Testis (tissue), 3 donors: ENCODE data around the gene POLR3A. TPM values are rescaled to one million over a fixed set of nuclear protein-coding genes. Genes with fewer than 3 reads are reported as not detected.
A peak's percentile ranks its signal among the peaks of the same experiment; 100 is the strongest.

ENCODE experiments used
- DNase-seq: peaks from one replicate; pipeline ENCODE4 v3.0.0-alpha.2; 2019
- H3K27ac ChIP-seq, 2 donors: fragments of 200-600 bp; sonication (generic); one replicate each; pipeline ENCODE4 v1.5.1; 2019
- H3K27me3 ChIP-seq: fragments of 200-600 bp; sonication (generic); one replicate; pipeline ENCODE4 v1.5.1; 2019
- H3K36me3 ChIP-seq: fragments of 200-600 bp; sonication (generic); one replicate; pipeline ENCODE4 v1.5.1; 2017; ENCODE audit warnings: low read depth; ENCODE audit errors: missing control alignments
- H3K4me1 ChIP-seq: fragments of 200-600 bp; sonication (generic); one replicate; pipeline ENCODE4 v1.5.1; 2019
- H3K4me3 ChIP-seq, 2 donors: fragments of 200-600 bp; sonication (generic); one replicate each; pipeline ENCODE4 v1.5.1; 2017 to 2019
- H3K9me3 ChIP-seq: fragments of 200-600 bp; sonication (generic); one replicate; pipeline ENCODE4 v1.5.1; 2017
- POLR2A ChIP-seq: fragments of 450-650 bp; IDR thresholded peaks from one replicate; pipeline ENCODE4 v1.6.1; 2017; ENCODE audit warnings: antibody characterized with exemption, mild to moderate bottlenecking, moderate library complexity
- WGBS, 2 donors: methylation state at CpG; one replicate each; pipeline ENCODE4 v1.1.5; 2018; 5-methylcytosine and 5-hydroxymethylcytosine counted together
- intact Hi-C: fragments of 100-400 bp; cut with DNase I; formaldehyde crosslinking; loops from one replicate; pipeline ENCODE4 v1.15.1; 2023; ENCODE audit warnings: low total_unique reads
- polyA plus RNA-seq: library from polyadenylated mRNA; stranded (reverse); fragments of 350-450 nt; fragmentation: Illumina TruSeq; extraction: RNeasy Lipid Tissue Mini Kit (QIAGEN cat#74804); gene quantifications from one replicate; pipeline ENCODE4 v1.2.3, GENCODE V29; 2014; ENCODE audit warnings: low read depth, low replicate concordance; ENCODE audit not compliant: insufficient read depth
- total RNA-seq, 2 donors: library from RNA; depleted of rRNA; stranded (reverse); fragments of >200 nt; gene quantifications; one replicate each; pipeline ENCODE4 v1.2.3, GENCODE V29; 2016
- TF ChIP-seq, protein P1 (sequence below), 3 experiments: fragments of 450-650 bp in 2 of 3; fragments of 200-600 bp in 1 of 3; sonication (generic) in 1 of 3; IDR thresholded peaks; one replicate each; pipeline ENCODE4 v1.5.1; 2016 to 2019; ENCODE audit warnings: antibody characterized with exemption in 3 of 3, mild to moderate bottlenecking in 2 of 3, moderate library complexity in 1 of 3

The POLR3A gene
- total and polyA plus RNA-seq, 3 donors from 2014 or later, result 16.1 to 23.0 (median 20.9) TPM

DNA sequence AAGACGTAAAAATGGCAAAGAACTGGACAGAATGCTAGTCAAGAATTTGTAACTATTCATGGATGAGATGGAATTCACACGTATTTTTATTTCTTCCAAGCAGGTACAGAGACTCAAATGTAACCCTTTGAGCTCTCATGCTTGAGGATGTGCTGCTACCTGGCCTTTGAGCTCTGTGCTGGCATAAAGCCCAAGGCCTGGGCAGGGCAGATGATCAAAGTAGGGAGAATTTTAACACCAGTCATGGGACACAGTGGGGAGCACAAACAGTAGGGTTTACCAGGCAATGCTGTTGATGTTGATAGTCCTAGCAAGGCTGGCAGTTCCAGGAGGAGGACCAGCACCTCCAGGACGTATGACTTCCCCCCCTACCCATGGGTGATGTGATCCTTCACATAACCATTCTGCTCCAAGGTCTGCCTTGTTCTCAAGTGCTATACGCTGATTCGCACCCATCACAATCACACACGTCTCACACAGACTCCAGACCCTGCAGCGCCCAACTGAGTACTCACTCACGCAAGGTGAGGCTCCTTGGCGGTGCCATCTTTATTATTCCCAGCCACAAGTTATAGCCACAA is 54.1 kb downstream of the POLR3A start:
- Histone ChIP-seq H3K4me1 (peaks cover 14% of the 10 kb centered on the region), H3K36me3 (no peaks in the 10 kb centered on the region), H3K27ac (no peak overlapping the region)

DNA sequence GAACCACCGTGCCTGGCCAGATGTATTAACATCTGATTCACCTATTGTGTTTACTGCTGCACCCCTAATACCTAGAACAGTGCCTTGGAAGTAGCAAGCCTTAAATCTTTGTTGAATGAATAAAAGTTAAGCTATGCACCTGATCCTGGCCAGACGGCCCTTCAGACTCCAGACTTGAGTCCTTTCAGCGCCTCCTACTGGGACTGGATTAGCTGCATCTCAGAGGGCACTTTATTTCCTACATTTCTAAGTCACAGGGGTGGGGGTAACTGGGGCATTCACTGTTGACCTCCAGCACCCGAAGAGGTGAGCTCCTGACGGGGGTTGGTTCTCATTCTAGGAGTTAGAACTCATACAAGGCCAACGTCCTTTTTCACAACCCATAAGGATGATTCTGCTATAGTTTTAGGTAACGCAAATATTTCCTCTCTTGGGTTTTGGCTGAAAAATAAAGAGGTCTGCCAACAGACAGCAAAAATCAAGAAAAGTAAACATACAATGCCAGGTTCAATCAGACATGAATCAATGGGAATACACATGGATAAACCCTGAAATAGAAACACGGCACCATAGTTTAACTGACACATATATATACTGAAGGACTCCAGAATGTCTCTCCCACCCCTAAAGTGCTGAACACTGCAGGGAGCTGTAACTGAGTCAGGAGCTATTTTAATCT is 54.8 kb downstream of the POLR3A start:
- Histone ChIP-seq H3K27me3 (no peaks in the 10 kb centered on the region), H3K9me3 (no peaks in the 10 kb centered on the region), H3K27ac (no peak overlapping the region), H3K4me3 (no peak overlapping the region), H3K4me1 (peaks cover 14% of the 10 kb centered on the region), H3K36me3 (no peaks in the 10 kb centered on the region)
- 79 to 85% methylated on average over 8 of the region's 8 CpGs for WGBS, 2 donors
- peak; percentile 55 for DNase-seq
- TF ChIP-seq POLR2A, result no peak
- TF ChIP-seq, protein P1, sequence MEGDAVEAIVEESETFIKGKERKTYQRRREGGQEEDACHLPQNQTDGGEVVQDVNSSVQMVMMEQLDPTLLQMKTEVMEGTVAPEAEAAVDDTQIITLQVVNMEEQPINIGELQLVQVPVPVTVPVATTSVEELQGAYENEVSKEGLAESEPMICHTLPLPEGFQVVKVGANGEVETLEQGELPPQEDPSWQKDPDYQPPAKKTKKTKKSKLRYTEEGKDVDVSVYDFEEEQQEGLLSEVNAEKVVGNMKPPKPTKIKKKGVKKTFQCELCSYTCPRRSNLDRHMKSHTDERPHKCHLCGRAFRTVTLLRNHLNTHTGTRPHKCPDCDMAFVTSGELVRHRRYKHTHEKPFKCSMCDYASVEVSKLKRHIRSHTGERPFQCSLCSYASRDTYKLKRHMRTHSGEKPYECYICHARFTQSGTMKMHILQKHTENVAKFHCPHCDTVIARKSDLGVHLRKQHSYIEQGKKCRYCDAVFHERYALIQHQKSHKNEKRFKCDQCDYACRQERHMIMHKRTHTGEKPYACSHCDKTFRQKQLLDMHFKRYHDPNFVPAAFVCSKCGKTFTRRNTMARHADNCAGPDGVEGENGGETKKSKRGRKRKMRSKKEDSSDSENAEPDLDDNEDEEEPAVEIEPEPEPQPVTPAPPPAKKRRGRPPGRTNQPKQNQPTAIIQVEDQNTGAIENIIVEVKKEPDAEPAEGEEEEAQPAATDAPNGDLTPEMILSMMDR (IDR thresholded peaks at IDR 0.05), result peak in 1 of 3 experiments; percentile 7
- intact Hi-C loops, result no loop called here

More for the DNA sequence above, 54.1 kb downstream of the POLR3A start:
- Histone ChIP-seq H3K4me3 (no peak overlapping the region), H3K9me3 (no peaks in the 10 kb centered on the region), H3K27me3 (no peaks in the 10 kb centered on the region)
- TF ChIP-seq, protein P1 (IDR thresholded peaks at IDR 0.05), result no peak
- TF ChIP-seq POLR2A, result no peak
- DNase-seq, result no peak
- 88% methylated on average over 8 to 9 of the region's 9 CpGs for WGBS, 2 donors
- intact Hi-C loops, result no loop called here

DNA sequence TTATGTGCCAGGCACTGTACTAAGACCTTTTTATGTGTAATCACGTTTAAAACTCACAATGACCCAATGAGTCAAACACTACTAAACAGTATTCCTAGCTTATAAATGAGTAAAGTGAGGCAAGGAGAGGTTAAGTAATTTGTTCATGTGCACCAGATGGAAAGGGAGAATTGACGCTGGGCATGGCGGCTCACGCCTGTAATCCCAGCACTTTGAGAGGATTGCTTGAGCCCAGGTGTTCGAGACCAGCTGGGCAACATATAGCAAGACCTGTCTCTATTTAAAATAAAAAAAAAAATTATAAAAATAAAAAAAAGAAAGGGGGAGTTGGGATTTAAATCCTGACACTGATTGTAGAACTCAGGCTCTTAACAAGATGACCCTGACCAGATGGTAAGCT is 56.0 kb downstream of the POLR3A start:
- Histone ChIP-seq H3K4me1 (peaks cover 20% of the 10 kb centered on the region), H3K27me3 (no peaks in the 10 kb centered on the region), H3K27ac (no peak overlapping the region), H3K36me3 (no peaks in the 10 kb centered on the region), H3K9me3 (no peaks in the 10 kb centered on the region), H3K4me3 (no peak overlapping the region)
- intact Hi-C loops, result no loop called here
- 90 to 91% methylated on average over 5 of the region's 5 CpGs for WGBS, 2 donors
- TF ChIP-seq POLR2A, result no peak
- TF ChIP-seq, protein P1 (IDR thresholded peaks at IDR 0.05), result no peak
- DNase-seq, result no peak

DNA sequence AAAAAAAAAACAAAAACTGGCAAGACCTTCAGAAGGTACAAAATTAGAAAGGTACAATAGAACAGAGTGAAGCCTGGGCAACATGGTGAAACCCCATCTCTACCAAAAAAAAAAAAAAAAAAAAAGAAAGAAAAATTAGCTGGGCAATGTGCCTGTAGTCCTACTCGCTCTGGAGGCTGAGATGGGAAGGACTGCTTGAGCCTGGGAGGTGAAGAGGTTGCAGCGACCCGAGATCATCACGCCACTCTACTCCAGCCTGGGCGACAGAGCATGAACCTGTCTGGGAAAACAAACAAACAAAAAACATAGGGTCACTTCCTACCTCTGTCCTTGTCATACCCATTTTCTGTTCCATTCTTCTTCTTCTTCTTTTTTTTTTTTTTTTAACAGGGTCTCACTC is 57.2 kb downstream of the POLR3A start:
- H3K4me3 ChIP-seq, result no peak overlapping the region
- no peaks in the 10 kb centered on the region for H3K9me3 ChIP-seq
- DNase-seq, result no peak
- H3K36me3 ChIP-seq, result no peaks in the 10 kb centered on the region
- no peak for TF ChIP-seq POLR2A
- TF ChIP-seq, protein P1 (IDR thresholded peaks at IDR 0.05), result no peak
- H3K27ac ChIP-seq, result peak overlapping the region in 1 of 2 donors; percentile 76
- H3K4me1 ChIP-seq, result peaks cover 20% of the 10 kb centered on the region
- H3K27me3 ChIP-seq, result no peaks in the 10 kb centered on the region
- 55 to 58% methylated on average over 5 of the region's 5 CpGs for WGBS, 2 donors
- intact Hi-C loops, result no loop called here

DNA sequence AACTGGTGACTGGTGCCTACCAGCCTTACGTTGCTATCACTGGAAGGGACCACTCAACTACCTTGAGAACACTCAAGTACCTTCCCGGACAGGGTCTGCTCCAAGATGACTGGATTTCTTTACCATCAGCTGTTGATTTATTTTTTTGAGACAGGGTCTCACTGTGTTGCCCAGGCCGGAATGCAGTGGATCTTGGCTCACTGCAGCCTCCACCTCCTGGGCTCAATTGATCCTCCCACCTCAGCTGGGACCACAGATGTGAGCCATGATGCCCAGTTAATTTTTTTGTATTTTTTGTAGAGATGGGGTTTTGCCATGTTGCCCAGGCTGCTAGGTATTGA is 57.5 kb downstream of the POLR3A start:
- WGBS, 2 donors, result 94 to 97% methylated on average over 3 of the region's 3 CpGs
- H3K27me3 ChIP-seq, result no peaks in the 10 kb centered on the region
- DNase-seq, result no peak
- intact Hi-C loops, result no loop called here
- H3K4me3 ChIP-seq, result no peak overlapping the region
- peak overlapping the region in 1 of 2 donors; percentile 76 for H3K27ac ChIP-seq
- H3K4me1 ChIP-seq, result peaks cover 20% of the 10 kb centered on the region
- no peaks in the 10 kb centered on the region for H3K36me3 ChIP-seq
- TF ChIP-seq POLR2A, result no peak
- TF ChIP-seq, protein P1 (IDR thresholded peaks at IDR 0.05), result no peak
- H3K9me3 ChIP-seq, result no peaks in the 10 kb centered on the region
